HG03378 (cell line): ENCODE results near the gene AFF3.

Source experiments
- ATAC-seq: cut with Tn5 transposase; IDR thresholded peaks from one replicate; pipeline ENCODE4 v1.9.1; 2021; ENCODE audit warnings: mild to moderate bottlenecking, moderate library complexity; ENCODE audit not compliant: unreplicated experiment

AFF3 gene

DNA sequence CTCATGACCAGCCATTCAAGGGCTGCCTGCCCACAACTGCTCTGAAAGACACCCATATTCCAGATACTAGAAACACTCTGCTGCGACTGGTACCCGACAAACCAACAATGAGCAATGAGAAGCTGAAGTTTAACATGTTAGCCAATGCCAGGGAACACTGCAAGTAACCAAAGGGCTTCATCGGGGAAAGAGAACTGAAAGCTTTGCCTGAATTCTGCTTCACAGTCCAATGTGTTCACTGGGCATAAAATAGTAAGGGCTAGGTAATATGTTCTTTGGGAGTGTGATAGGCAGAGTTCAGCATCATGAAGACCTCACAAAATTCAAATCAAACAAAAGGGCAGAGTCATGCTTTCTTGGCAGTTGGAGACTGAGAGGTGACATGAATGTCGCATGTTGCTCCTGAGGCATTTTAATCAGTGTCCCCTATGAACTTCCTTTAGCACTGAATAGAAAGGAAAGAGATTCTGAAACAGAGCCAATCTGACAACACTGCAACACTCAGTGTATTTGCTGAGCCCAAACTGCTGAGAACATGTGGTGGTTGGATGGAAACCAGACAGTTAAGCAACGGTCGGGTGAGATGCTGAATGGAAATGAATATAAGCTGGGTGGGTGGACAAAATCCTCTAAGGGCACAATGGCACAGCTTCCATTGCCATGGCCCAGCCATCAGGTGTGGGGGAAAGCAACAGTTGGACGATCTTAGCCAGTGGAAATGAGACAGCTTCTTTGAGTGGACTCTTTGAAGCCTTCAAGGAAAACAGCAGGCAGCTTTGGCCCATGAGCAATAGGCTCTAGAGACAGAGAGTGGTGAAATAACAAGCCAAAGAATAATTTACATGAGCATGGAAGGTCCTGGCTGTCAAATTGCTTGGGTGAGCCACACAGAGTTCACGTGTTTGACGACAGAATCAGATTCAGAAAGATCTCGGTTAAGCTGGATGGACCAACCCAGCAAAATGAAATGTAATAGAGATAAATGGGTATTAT lies 277.5 kb downstream of the AFF3 start:
- ATAC-seq, result no peak

DNA sequence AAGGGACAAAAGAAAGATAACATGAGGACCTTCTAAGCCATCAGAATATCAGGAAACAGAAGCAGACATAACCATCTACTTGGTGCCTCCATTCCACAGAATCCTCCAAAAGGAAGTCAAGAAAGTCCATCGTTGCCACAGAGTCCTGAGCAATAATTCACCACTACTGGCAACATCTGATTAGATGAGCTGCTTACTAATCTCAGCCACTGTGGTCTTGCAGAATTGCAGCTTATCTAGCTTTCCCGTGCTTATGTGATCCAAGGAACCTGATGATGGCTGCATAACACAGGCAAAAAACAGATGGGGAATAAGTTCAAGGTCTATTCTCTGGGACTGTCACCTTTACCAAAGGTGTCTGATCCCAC lies 278.5 kb downstream of the AFF3 start:
- ATAC-seq, result no peak

DNA sequence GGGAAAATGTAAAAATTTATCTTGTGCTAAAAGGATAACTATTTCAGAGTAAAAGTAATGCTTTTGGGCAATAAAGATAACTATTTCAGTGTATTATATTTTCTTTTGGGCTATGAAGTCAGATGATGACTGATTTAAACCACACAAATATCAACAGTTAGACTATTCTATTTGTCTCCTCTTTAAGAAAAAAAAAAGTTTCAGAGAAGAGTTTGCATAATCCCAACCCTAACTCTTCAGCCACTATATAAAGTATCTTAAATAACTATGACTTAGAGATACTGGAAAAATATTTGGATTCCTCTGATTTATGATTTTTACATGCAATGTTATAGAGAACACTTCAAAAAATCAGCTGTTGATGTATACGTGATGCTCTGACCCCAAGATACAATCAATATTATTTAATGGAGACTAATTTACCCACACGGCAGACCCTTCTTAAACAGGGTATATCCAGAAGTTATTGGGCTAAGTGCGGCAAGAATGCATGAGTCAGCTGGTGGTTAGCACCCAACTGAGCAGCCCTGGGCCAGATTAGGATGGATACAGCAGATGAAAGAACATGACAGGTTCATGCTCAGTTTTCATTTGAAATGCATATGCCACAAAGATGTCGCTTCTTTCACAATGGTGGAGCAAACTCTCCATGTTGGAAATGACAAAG lies 279.0 kb downstream of the AFF3 start:
- ATAC-seq, result no peak

DNA sequence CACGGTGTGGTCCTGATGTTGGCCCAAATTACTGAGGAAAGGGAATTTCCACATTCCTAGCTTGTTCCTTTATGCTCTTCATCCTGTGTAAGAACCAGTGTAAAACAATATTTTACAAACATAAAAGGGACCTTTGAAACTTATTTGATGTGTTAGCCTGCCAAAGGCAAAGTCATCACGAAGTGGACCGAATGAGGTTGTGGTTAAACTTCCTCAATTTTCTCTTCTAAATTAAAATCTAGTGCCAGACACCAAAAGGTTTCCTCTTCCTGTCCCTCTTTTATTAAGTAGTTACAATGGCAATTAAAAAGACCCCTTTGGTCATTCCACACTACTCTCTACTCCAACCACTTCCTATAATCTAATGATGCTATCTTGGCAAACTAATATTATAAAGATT lies 279.8 kb downstream of the AFF3 start:
- ATAC-seq, result no peak

DNA sequence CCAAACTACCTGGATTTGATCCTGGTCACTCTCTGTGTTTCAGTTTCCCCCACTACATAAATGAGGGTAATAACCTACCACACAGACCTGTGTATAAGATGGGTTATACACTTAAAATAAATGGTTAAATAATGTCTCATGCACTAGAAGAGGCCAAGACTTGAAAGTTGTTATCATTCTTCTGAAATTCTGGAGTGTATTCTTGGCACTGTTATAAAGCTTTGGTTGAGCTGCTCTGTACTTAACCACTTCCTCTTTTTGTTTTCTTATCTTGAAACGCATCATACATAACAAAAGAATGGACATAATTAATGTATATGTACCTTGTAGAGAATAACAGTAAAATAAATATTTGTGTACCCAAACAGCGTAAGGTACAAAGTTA lies 281.0 kb downstream of the AFF3 start:
- peak; percentile 46 for ATAC-seq

DNA sequence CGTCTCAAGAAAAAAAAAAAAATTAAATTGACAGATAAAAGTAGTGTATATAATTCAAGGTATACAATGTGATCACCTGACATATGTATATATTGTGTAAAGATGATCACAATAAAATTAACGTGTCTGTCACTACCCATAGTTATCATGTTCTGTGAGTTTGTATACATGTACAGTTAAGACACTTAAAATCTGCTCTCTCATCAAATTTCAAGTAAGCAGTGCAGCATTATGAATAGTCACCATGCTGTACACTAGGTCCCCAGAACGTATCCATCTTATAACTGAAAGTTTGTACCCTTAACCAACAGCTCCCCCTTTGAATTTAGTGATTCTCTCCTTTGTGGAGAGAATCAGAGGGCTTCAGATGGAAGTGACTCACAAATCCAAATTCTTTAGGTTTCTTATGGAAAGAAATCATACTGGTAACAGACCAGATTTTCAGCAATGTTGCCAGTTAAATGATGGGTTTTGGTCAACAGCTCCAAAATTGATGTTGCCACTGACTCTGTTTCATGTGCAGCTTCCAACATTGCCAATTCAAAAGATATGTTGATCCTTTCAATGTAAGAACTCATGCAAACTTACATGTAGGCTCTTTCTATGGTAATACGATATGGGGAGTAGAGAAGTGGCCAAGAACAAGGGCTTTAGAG lies 281.5 kb downstream of the AFF3 start:
- ATAC-seq, result no peak

DNA sequence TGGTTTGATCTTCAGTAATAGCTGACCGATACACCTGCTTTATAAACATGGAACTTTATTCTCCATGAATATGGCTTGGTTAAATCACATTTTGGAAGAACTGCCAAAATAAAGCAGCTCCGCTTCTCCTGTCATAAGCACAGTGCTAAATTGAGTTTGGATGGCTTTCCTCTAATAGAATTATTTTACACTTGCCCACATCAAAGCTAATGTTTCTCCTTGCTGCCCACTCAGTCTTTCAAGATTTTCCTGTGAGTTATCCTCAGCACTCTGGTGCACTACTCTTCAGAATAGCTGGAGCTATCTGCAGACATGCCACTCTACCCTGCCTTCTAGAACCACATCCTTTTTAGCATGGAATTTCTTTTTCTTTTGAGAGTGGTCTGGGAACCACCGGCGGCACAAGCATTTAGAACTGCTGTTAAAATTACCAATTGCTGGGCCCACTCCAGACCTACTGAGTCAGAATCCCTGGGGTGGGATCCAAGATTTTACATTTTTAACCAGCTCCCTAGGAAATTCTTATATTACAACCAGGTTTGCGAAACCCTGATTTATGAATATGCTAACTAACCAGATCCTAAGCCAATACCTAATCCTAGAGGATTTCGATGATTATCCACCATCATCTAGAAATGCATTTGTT lies 283.3 kb downstream of the AFF3 start:
- no peak for ATAC-seq

DNA sequence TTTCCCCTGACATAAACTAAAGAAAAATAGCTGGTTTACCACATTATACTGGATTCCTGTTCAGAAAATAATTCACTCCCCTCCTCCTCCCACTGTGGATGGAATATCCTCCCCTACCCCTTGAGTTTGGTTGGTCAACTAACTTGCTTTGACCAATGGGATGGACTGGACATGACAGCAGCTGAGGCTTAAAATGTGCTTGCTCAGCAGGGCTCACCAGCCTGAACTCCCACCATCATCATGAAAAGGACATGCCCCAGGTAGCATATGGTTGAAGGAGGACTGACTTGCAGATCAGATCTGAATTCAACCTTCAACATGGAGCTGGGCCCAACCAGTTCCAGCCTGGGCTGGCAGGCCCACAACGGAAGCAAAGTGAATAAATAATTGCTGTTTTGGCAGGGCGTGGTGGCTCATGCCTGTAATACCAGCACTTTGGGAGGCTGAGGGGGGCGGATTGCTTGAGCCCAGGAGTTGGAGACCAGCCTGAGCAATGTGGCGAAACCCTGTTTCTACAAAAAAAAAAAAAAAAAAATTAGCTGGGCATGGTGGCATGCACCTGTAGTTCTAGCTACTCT lies 284.4 kb downstream of the AFF3 start:
- no peak for ATAC-seq

DNA sequence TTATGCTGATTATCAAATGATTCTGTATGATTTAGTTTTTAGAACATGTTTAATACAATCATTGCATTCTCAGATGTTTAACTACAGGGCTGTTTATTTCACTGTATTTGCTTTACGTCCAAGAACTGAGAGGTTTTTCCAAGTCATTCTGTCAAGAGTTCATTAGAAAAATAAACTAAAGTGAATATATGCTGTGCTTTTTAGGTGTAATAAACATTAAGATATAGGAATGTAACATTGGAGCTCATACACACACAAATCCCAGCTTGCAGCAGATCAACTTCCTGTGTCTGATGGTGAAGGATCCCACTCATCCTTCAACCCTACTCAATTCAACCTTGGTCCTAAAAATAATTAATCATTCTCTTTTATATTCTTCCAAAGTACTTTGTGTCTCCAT lies 285.0 kb downstream of the AFF3 start:
- ATAC-seq, result no peak

DNA sequence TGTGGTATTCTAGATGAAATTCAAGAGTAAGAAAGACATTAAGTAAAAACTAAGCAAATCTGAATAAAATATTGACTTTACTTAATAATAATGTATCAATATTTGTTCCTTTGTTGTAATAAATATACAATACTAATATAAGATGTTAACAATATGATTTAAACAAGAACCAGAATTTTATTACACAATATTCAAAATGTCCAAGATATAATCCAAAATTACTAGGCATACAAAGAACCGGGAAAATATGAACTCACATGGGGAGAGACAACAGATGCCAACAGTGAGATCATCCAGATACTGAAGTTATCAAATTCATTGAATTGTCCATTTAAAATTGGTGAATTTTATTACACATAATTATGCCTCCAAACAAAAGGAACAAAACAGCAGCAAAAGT lies 286.3 kb downstream of the AFF3 start:
- no peak for ATAC-seq

DNA sequence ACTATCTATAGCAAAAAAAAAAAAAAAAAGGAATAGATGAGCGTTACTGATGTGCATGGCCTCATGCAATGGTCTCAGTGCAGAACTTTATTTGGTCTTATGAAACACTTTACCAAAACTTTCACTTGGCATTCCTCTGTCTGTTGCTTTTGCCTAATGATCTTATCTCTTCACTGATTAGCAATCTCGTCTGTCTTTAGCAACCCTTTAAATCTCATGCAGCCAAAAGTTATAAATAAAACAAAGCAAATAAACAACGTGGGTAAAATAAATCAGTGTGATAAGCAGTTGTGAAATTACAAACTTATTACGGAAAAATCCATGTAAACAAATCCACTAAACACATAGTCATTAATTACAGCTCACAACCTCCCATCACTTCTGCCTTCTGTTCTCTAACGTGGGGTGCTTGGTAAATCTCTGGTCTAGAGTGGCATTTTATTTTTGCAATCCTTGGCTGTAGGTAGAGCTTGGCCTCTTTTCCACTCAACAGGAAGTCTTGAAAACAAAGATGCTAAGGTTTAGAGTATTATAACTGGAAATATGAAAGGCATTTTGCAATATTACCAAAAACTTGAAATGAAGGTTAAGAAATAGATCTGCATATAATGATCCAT lies 288.0 kb downstream of the AFF3 start:
- no peak for ATAC-seq

DNA sequence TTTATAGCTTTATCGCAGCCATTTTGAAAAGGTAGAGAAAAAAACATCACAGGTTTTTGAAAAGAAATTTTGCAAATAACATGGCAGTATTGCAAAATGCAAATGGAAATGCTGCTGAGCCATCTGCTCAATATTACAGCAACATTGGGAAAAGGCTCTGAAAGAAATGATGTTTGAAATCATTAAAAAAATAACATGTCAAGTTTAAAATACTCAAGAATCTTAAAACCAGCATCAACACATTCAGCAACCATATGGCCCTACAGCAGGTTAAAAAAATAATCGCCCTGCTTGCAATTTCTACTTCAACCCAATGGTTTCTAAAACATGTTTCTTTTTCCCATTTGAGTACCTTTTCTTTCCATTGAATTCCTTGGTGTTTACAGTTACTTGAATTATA lies 289.4 kb downstream of the AFF3 start:
- no peak for ATAC-seq

DNA sequence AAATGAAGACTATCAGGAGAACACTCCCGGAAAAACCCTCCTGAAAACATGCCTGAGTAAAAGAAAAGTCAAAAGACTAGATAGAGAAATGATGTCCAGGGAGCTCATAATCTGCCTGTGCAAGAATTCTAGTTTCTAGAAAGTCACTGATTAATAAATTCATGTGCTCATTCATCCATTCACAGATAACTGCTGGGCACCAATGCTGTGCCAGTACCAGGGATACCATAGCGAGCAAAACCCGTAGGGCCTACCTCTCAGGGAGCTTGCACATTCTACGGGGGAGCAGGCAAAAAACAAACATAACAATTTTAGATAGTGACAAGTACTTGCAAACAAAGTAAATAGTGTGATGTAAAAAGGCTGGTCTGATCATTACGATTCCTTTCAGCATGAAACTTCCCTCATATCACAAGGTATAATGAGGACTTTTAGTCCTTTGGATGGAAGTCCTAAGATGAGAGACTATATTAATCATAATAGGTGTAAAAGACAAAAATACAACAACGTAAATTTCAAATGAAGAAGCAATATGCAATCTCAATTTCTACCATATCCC lies 289.9 kb downstream of the AFF3 start:
- no peak for ATAC-seq

DNA sequence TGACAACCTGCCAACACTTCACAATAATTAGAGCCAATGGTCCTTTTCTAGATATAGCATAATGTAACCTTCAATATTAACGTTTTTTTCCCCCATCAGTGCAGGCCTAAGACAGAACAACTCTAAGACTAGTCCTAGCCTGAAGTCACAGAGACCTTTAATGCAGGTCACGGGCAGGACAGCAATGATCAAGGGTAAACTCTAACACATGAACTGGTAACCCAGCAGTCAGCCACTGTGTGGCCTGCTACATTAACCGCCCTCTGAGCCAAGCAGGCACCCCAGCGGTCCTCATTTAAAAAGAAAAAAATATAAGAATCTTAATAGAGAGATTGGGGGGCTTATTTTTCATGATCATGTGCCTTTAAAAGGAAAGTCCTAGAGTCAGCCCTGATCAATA lies 290.6 kb downstream of the AFF3 start:
- ATAC-seq, result no peak

DNA sequence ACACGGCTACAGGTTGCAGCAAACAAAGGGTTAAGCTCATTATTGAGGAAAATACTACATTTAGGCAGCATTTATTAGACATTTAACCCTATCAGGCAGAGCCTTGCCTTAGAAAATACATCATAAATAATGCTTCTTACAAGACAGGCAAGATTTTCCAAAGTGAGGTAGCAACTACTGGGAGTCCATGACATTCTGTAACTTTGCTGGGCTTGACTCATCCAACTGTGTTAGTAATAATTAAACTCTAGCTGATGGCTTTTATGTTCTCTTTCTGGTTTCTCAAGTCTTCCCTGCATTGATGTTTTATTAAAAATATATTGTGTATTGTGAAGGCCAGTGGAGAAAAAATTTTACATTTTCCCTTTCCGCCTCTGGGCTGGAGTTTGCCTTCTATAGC lies 291.3 kb downstream of the AFF3 start:
- ATAC-seq, result no peak

DNA sequence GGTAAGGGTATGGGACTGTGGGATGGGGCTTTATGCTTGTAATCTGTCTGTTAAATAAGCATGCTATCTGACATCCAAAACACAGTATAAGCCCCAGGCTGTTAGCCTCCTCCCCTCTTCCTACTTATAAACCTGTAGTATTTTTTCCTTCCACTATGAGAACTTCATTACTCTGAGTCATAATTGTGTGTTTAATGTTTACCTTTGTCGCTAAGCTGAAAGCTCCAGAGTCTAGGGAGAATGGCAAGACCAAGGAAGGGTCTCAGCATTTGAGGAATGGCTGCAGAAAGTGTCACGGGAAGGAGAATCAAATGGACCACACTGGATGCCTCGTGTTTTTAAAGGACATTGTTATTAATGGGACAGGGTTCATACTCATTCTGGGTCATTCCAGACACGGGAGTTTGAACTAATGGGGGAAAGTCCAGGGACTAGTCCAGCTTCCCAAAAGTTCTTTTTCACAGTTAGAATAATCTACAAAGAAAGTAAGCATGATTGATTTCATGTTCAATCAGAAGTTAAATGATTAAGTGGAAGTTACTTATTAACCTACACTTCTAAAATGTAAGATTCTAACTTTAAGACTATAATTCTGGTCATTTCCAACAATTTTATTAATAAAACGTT lies 292.2 kb downstream of the AFF3 start:
- no peak for ATAC-seq

DNA sequence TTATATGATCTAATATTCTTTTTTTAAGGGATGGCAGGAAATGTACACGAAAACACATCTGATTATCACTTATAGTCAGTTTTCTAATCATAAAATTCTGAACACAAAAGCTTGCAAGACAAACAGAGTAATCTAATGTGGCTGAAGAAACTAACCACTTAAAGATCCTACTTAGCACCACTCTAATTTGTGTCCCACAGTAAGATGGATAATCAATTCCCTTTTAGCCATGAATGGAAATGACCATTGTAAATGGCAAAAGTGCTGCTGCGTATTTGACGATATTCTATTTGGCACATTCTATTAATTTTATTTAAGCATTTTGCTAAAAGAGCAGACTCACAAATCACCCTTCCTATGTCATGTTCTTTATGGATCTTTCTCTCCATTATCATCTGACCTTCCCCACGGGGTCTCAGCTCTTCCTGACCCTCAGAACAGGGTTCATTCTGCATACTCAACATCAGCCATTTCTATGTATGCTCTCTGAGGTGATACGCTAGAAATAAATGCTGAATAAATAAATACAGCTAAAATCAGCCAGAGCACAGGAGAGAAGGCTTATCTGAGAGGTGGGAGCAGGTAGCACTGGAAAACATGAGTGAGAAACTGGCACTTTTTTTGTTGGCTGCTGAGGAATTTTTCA lies 295.8 kb downstream of the AFF3 start:
- ATAC-seq, result no peak

DNA sequence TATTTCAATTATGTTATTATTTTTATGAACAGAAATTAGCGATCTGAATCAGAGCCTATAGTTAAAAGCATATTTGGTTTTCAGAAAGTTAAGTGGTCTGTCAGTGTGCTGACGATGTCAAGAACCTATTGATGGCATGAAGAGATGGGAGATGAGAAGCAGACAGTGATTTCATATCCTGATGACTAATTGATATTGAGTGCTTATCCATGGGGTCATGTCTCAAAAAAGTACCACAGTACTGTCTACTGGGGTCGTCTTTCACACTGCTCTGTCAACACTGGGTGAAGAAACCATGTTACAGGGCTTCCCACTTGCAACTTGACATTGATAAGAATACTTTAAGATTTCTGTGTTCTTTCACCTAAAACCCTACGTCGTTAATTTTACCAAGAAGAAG lies 297.1 kb downstream of the AFF3 start:
- no peak for ATAC-seq

DNA sequence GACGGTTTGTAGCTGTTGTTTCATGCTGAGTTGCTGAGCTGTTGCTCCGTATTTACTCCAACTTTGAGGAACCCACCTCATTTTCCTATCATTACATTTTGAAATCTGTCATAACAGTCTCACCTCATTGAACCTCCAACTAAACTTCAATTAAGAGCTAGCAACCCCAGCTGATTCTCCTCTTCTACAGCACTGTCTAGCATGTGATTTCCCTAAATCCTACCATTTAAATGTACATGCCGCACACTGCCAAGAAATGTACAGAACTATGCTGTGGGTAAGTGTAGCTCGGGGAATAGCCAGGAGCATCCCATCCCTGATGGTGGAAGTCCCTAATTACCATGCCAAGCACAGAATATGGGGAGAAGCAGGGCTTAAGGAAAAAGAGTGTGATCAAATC lies 299.9 kb downstream of the AFF3 start:
- ATAC-seq, result no peak
